Measurements from ENCODE around the gene LCE2B. TPM values are rescaled to one million over a fixed set of nuclear protein-coding genes. Genes with fewer than 3 reads are reported as not detected.

Gene LCE2B
- total and polyA plus RNA-seq, 2 experiments from 2014 or later = not detected

GRCh38 chr1:152697701-152698600 is 12.0 kb downstream of the LCE2B start, which contains the start of gene LCE2A (continued):
- TF ChIP-seq, protein P1, sequence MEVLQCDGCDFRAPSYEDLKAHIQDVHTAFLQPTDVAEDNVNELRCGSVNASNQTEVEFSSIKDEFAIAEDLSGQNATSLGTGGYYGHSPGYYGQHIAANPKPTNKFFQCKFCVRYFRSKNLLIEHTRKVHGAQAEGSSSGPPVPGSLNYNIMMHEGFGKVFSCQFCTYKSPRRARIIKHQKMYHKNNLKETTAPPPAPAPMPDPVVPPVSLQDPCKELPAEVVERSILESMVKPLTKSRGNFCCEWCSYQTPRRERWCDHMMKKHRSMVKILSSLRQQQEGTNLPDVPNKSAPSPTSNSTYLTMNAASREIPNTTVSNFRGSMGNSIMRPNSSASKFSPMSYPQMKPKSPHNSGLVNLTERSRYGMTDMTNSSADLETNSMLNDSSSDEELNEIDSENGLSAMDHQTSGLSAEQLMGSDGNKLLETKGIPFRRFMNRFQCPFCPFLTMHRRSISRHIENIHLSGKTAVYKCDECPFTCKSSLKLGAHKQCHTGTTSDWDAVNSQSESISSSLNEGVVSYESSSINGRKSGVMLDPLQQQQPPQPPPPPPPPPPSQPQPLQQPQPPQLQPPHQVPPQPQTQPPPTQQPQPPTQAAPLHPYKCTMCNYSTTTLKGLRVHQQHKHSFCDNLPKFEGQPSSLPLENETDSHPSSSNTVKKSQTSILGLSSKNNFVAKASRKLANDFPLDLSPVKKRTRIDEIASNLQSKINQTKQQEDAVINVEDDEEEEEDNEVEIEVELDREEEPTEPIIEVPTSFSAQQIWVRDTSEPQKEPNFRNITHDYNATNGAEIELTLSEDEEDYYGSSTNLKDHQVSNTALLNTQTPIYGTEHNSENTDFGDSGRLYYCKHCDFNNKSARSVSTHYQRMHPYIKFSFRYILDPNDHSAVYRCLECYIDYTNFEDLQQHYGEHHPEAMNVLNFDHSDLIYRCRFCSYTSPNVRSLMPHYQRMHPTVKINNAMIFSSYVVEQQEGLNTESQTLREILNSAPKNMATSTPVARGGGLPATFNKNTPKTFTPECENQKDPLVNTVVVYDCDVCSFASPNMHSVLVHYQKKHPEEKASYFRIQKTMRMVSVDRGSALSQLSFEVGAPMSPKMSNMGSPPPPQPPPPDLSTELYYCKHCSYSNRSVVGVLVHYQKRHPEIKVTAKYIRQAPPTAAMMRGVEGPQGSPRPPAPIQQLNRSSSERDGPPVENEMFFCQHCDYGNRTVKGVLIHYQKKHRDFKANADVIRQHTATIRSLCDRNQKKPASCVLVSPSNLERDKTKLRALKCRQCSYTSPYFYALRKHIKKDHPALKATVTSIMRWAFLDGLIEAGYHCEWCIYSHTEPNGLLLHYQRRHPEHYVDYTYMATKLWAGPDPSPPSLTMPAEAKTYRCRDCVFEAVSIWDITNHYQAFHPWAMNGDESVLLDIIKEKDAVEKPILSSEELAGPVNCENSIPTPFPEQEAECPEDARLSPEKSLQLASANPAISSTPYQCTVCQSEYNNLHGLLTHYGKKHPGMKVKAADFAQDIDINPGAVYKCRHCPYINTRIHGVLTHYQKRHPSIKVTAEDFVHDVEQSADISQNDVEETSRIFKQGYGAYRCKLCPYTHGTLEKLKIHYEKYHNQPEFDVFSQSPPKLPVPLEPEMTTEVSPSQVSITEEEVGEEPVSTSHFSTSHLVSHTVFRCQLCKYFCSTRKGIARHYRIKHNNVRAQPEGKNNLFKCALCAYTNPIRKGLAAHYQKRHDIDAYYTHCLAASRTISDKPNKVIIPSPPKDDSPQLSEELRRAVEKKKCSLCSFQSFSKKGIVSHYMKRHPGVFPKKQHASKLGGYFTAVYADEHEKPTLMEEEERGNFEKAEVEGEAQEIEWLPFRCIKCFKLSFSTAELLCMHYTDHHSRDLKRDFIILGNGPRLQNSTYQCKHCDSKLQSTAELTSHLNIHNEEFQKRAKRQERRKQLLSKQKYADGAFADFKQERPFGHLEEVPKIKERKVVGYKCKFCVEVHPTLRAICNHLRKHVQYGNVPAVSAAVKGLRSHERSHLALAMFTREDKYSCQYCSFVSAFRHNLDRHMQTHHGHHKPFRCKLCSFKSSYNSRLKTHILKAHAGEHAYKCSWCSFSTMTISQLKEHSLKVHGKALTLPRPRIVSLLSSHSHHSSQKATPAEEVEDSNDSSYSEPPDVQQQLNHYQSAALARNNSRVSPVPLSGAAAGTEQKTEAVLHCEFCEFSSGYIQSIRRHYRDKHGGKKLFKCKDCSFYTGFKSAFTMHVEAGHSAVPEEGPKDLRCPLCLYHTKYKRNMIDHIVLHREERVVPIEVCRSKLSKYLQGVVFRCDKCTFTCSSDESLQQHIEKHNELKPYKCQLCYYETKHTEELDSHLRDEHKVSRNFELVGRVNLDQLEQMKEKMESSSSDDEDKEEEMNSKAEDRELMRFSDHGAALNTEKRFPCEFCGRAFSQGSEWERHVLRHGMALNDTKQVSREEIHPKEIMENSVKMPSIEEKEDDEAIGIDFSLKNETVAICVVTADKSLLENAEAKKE (CRISPR knock-in tag; IDR thresholded peaks at IDR 0.05) = no peak
- TF ChIP-seq POLR2AphosphoS5 (IDR thresholded peaks at IDR 0.05; ENCODE audit: low read depth) (no peak), EZH2phosphoT487 (IDR thresholded peaks at IDR 0.05; ENCODE audit: unreplicated experiment) (no peak), JUNB (IDR thresholded peaks at IDR 0.05; ENCODE audit: unreplicated experiment) (no peak)
- TF ChIP-seq, protein P2, sequence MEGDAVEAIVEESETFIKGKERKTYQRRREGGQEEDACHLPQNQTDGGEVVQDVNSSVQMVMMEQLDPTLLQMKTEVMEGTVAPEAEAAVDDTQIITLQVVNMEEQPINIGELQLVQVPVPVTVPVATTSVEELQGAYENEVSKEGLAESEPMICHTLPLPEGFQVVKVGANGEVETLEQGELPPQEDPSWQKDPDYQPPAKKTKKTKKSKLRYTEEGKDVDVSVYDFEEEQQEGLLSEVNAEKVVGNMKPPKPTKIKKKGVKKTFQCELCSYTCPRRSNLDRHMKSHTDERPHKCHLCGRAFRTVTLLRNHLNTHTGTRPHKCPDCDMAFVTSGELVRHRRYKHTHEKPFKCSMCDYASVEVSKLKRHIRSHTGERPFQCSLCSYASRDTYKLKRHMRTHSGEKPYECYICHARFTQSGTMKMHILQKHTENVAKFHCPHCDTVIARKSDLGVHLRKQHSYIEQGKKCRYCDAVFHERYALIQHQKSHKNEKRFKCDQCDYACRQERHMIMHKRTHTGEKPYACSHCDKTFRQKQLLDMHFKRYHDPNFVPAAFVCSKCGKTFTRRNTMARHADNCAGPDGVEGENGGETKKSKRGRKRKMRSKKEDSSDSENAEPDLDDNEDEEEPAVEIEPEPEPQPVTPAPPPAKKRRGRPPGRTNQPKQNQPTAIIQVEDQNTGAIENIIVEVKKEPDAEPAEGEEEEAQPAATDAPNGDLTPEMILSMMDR (conservative IDR thresholded peaks at IDR 0.05; ENCODE audit: low read depth in 2 of 2) = no peak

DNA sequence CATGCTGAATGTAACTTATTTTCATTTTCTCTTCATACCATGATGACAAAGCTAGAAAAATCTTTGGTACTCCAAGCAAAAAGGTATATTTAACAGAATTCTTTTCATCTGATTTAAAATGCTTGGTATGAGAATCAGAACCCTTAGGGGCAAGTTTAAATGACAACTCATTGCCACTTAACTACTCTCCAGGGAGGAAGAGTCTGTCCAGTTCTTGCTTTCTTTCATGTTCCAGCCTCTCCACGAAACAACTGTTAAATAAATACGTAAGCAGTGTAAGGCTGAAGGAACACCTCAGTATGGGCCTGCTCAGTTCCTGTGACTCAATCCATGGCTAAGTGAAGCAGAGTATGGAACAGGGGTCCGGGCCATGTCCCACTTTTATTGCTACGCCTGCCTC is 13.8 kb downstream of the LCE2B start:
- 0 out of 2 replicates have a peak, but pooled peaks cover 6% of the 10 kb centered on the region for H3K9me2 ChIP-seq (ENCODE audit: insufficient read depth)
- no peaks in the 10 kb centered on the region for H3K79me2 ChIP-seq (replicated peaks; ENCODE audit: insufficient read depth)
- no peak overlapping the region for H3K4me3 Mint-ChIP-seq
- TF ChIP-seq STAT1 (IDR thresholded peaks at IDR 0.05; ENCODE audit: unreplicated experiment) (no peak), NANOG (IDR thresholded peaks at IDR 0.05; ENCODE audit: borderline replicate concordance) (no peak), EZH2 (IDR thresholded peaks at IDR 0.05; ENCODE audit: low read depth, unreplicated experiment) (no peak), ZNF114 (CRISPR knock-in tag; IDR thresholded peaks at IDR 0.05) (no peak)
- TF ChIP-seq, protein P2 (conservative IDR thresholded peaks at IDR 0.05; ENCODE audit: low read depth in 2 of 2) = no peak
- no peaks in the 10 kb centered on the region for H3K36me3 Mint-ChIP-seq (ENCODE audit: low read depth)
- no peaks in the 10 kb centered on the region for H3K4me1 ChIP-seq (ENCODE audit: insufficient read depth)
- peaks cover 3% of the 10 kb centered on the region; the same call in 2 of the 3 replicates for H3K9me3 Mint-ChIP-seq
- no peak overlapping the region for H2AFZ ChIP-seq
- no peaks in the 10 kb centered on the region for H3K27me3 ChIP-seq (ENCODE audit: insufficient read depth)
- no peak overlapping the region for H3K27ac Mint-ChIP-seq
- ATAC-seq (no peak), DNase-seq (ENCODE audit: low spot score) (no peak)
- no peaks in the 10 kb centered on the region for H3K4me1 Mint-ChIP-seq
- no peak overlapping the region for H3K4me3 ChIP-seq
- H3F3A ChIP-seq (replicated peaks; ENCODE audit: low read depth) = no peaks in the 10 kb centered on the region
- no peak overlapping the region for H3K4me2 ChIP-seq
- no peaks in the 10 kb centered on the region for H4K20me1 ChIP-seq (replicated peaks; ENCODE audit: insufficient read depth)
- H3K36me3 ChIP-seq (ENCODE audit: insufficient read depth) = no peaks in the 10 kb centered on the region
- peaks cover 2% of the 10 kb centered on the region for H3K27me3 Mint-ChIP-seq (ENCODE audit: insufficient read depth, low read depth, poor library complexity)
- H3K27ac ChIP-seq (ENCODE audit: low read depth) = no peak overlapping the region

Data from GM23338 (cell line).